WTC11 (cell line): ENCODE results near the gene MTMR2. TPM values are rescaled to one million over a fixed set of nuclear protein-coding genes. Genes with fewer than 3 reads are reported as not detected.

Source experiments
- ATAC-seq: fragments of 200-7000 bp; cut with Tn5 transposase; 2 replicates; pipeline ENCODE4 v1.10.0; 2021; ENCODE audit warnings: mild to moderate bottlenecking, moderate library complexity
- CTCF ChIA-PET: fragments of 300-600 bp; sonication (Branson Sonifier 250); formaldehyde crosslinking; loops from one replicate; lab custom pipeline; 2021; ENCODE audit warnings: antibody characterized with exemption; lab: Charles Lee
- POLR2A ChIA-PET: fragments of 350-600 bp; sonication (Branson Sonifier 250); formaldehyde crosslinking; loops from one replicate; lab custom pipeline; 2021; ENCODE audit warnings: antibody characterized with exemption; lab: Charles Lee
- DNase-seq: peaks from one replicate; pipeline ENCODE4 v3.0.0; 2021; ENCODE audit warnings: low spot score
- H3K27ac Mint-ChIP-seq: 2 replicates; pipeline ENCODE4 v1.8.0; 2021; ENCODE audit warnings: mixed read lengths
- H3K27me3 Mint-ChIP-seq: 2 replicates; pipeline ENCODE4 v1.8.0; 2021; ENCODE audit warnings: low read depth, mild to moderate bottlenecking, moderate library complexity, mixed read lengths
- H3K36me3 Mint-ChIP-seq: 2 replicates; pipeline ENCODE4 v1.8.0; 2021; ENCODE audit warnings: mixed read lengths
- H3K4me1 Mint-ChIP-seq: 2 replicates; pipeline ENCODE4 v1.8.0; 2022; ENCODE audit warnings: mixed read lengths
- H3K4me3 Mint-ChIP-seq: 2 replicates; pipeline ENCODE4 v1.8.0; 2021; ENCODE audit warnings: mild to moderate bottlenecking, moderate library complexity, mixed read lengths
- H3K9me3 Mint-ChIP-seq: 2 replicates; pipeline ENCODE4 v1.8.0; 2021; ENCODE audit warnings: mixed read lengths
- ATF6 ChIP-seq: sonication (generic); formaldehyde crosslinking; IDR thresholded peaks from 2 replicates; pipeline ENCODE4 v1.8.1; 2023; ENCODE audit warnings: mild to moderate bottlenecking, missing genetic modification reagents
- CREB1 ChIP-seq: sonication (generic); formaldehyde crosslinking; IDR thresholded peaks from 2 replicates; pipeline ENCODE4 v1.8.0; 2023; ENCODE audit warnings: mild to moderate bottlenecking, missing genetic modification reagents
- E2F1 ChIP-seq: sonication (generic); formaldehyde crosslinking; IDR thresholded peaks from 2 replicates; pipeline ENCODE4 v1.8.0; 2022; ENCODE audit warnings: mild to moderate bottlenecking, missing genetic modification reagents
- ELF4 ChIP-seq: sonication (generic); formaldehyde crosslinking; IDR thresholded peaks from 2 replicates; pipeline ENCODE4 v1.8.1; 2022; ENCODE audit warnings: low read depth, mild to moderate bottlenecking, moderate library complexity, missing genetic modification reagents
- MAX ChIP-seq: sonication (generic); formaldehyde crosslinking; IDR thresholded peaks from 2 replicates; pipeline ENCODE4 v1.8.0; 2022; ENCODE audit warnings: mild to moderate bottlenecking, missing genetic modification reagents
- TEAD1 ChIP-seq: sonication (generic); formaldehyde crosslinking; IDR thresholded peaks from 2 replicates; pipeline ENCODE4 v1.8.0; 2022; ENCODE audit warnings: mild to moderate bottlenecking, missing genetic modification reagents
- ZNF121 ChIP-seq: sonication (generic); formaldehyde crosslinking; IDR thresholded peaks from 2 replicates; pipeline ENCODE4 v1.8.0; 2023; ENCODE audit warnings: missing genetic modification reagents
- ZNF263 ChIP-seq: sonication (generic); formaldehyde crosslinking; IDR thresholded peaks from 2 replicates; pipeline ENCODE4 v1.8.1; 2022; ENCODE audit warnings: low read depth, mild to moderate bottlenecking, moderate library complexity, missing genetic modification reagents
- ZNF317 ChIP-seq: sonication (generic); formaldehyde crosslinking; IDR thresholded peaks from 2 replicates; pipeline ENCODE4 v1.8.1; 2023; ENCODE audit warnings: low read depth, mild to moderate bottlenecking, moderate library complexity, missing genetic modification reagents, borderline replicate concordance
- ZNF416 ChIP-seq: fragments of 250-450 bp; sonication (Bioruptor Pico); IDR thresholded peaks from 2 replicates; pipeline ENCODE4 v1.9.0; 2021; ENCODE audit warnings: mild to moderate bottlenecking, inconsistent platforms
- ZNF423 ChIP-seq: fragments of 250-450 bp; sonication (Bioruptor Pico); IDR thresholded peaks from 2 replicates; pipeline ENCODE4 v2.1.2; 2022; ENCODE audit warnings: mild to moderate bottlenecking, moderate library complexity
- total RNA-seq: library from RNA; stranded (reverse); gene quantifications from 3 replicates; pipeline ENCODE4 v1.2.3, GENCODE V29; 2021
- TF ChIP-seq, protein P1 (sequence below): sonication (generic); formaldehyde crosslinking; IDR thresholded peaks from 2 replicates; pipeline ENCODE4 v1.8.1; 2022; ENCODE audit warnings: mild to moderate bottlenecking, moderate library complexity, missing genetic modification reagents
- TF ChIP-seq, protein P2 (sequence below): sonication (generic); formaldehyde crosslinking; IDR thresholded peaks from 2 replicates; pipeline ENCODE4 v1.8.1; 2023; ENCODE audit warnings: mild to moderate bottlenecking, missing genetic modification reagents, moderate library complexity
- TF ChIP-seq, protein P3 (sequence below): sonication (generic); formaldehyde crosslinking; IDR thresholded peaks from 2 replicates; pipeline ENCODE4 v1.8.0; 2022; ENCODE audit warnings: mild to moderate bottlenecking, missing genetic modification reagents
- TF ChIP-seq, protein P4 (sequence below): sonication (generic); formaldehyde crosslinking; IDR thresholded peaks from 2 replicates; pipeline ENCODE4 v1.8.1; 2022; ENCODE audit warnings: mild to moderate bottlenecking, missing genetic modification reagents, moderate library complexity, borderline replicate concordance
- TF ChIP-seq, protein P5 (sequence below): fragments of 250-450 bp; sonication (Bioruptor Pico); IDR thresholded peaks from 2 replicates; pipeline ENCODE4 v2.1.2; 2022; ENCODE audit warnings: mild to moderate bottlenecking, moderate library complexity
- TF ChIP-seq, protein P6 (sequence below): sonication (generic); formaldehyde crosslinking; IDR thresholded peaks from 2 replicates; pipeline ENCODE4 v1.8.1; 2023; ENCODE audit warnings: mild to moderate bottlenecking, missing genetic modification reagents

Gene MTMR2
- total RNA-seq, 1 experiment from 2014 or later: 45.6 TPM

GRCh38 chr11:95790933-95791708 lies 132.8 kb downstream of the MTMR2 start (continued):
- TF ChIP-seq, protein P1, sequence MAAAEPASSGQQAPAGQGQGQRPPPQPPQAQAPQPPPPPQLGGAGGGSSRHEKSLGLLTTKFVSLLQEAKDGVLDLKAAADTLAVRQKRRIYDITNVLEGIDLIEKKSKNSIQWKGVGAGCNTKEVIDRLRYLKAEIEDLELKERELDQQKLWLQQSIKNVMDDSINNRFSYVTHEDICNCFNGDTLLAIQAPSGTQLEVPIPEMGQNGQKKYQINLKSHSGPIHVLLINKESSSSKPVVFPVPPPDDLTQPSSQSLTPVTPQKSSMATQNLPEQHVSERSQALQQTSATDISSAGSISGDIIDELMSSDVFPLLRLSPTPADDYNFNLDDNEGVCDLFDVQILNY: no peak
- TF ChIP-seq, protein P2, sequence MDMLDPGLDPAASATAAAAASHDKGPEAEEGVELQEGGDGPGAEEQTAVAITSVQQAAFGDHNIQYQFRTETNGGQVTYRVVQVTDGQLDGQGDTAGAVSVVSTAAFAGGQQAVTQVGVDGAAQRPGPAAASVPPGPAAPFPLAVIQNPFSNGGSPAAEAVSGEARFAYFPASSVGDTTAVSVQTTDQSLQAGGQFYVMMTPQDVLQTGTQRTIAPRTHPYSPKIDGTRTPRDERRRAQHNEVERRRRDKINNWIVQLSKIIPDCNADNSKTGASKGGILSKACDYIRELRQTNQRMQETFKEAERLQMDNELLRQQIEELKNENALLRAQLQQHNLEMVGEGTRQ (CRISPR knock-in tag): peak; percentile 89
- TF ChIP-seq ZNF121 (no peak), ZNF317 (peak; percentile 73), MAX (CRISPR knock-in tag) (0 out of 2 replicates have a peak, but pooled peaks have one; percentile 28), E2F1 (CRISPR knock-in tag) (0 out of 2 replicates have a peak, but pooled peaks have one; percentile 49), TEAD1 (CRISPR knock-in tag) (0 out of 2 replicates have a peak, but pooled peaks have one; percentile 25)
- TF ChIP-seq, protein P3, sequence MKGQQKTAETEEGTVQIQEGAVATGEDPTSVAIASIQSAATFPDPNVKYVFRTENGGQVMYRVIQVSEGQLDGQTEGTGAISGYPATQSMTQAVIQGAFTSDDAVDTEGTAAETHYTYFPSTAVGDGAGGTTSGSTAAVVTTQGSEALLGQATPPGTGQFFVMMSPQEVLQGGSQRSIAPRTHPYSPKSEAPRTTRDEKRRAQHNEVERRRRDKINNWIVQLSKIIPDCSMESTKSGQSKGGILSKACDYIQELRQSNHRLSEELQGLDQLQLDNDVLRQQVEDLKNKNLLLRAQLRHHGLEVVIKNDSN (CRISPR knock-in tag): peak; percentile 90
- TF ChIP-seq, protein P4, sequence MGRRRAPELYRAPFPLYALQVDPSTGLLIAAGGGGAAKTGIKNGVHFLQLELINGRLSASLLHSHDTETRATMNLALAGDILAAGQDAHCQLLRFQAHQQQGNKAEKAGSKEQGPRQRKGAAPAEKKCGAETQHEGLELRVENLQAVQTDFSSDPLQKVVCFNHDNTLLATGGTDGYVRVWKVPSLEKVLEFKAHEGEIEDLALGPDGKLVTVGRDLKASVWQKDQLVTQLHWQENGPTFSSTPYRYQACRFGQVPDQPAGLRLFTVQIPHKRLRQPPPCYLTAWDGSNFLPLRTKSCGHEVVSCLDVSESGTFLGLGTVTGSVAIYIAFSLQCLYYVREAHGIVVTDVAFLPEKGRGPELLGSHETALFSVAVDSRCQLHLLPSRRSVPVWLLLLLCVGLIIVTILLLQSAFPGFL (CRISPR knock-in tag): 0 out of 2 replicates have a peak, but pooled peaks have one; percentile 16

GRCh38 chr11:95790123-95790932 lies 133.6 kb downstream of the MTMR2 start, which contains the start of gene CEP57:
CEP57 (plus strand) TSS chr11:95790498; CDS start chr11:95790699, 201 bp downstream.
- peaks cover 34% of the 10 kb centered on the region for H3K4me1 Mint-ChIP-seq
- H3K27me3 Mint-ChIP-seq: no peaks in the 10 kb centered on the region
- peak within 1 kb of the TSS; percentile 100 for H3K27ac Mint-ChIP-seq
- POLR2A ChIA-PET: interaction anchor here (0.7 to 3.7 kb wide), 8 partner anchors 22 to 723 kb away, joined by 3 to 25 read pairs (median 5); partner anchors contain the start of genes CCDC82, JRKL, MAML2 and SESN3
- peaks cover 24% of the 10 kb centered on the region for H3K36me3 Mint-ChIP-seq
- peak within 1 kb of the TSS; percentile 99 for H3K4me3 Mint-ChIP-seq
- CTCF ChIA-PET: interaction anchor here (1.2 to 1.8 kb wide), 6 partner anchors 46 to 723 kb away, joined by 3 to 10 read pairs (median 5); partner anchors contain the start of gene MAML2
- DNase-seq: peak; percentile 94
- H3K9me3 Mint-ChIP-seq: no peaks in the 10 kb centered on the region
- peak; percentile 65 for ATAC-seq
- no peak for TF ChIP-seq ELF4 (CRISPR knock-in tag)
- no peak for TF ChIP-seq ZNF263 (CRISPR knock-in tag)
- TF ChIP-seq, protein P5, sequence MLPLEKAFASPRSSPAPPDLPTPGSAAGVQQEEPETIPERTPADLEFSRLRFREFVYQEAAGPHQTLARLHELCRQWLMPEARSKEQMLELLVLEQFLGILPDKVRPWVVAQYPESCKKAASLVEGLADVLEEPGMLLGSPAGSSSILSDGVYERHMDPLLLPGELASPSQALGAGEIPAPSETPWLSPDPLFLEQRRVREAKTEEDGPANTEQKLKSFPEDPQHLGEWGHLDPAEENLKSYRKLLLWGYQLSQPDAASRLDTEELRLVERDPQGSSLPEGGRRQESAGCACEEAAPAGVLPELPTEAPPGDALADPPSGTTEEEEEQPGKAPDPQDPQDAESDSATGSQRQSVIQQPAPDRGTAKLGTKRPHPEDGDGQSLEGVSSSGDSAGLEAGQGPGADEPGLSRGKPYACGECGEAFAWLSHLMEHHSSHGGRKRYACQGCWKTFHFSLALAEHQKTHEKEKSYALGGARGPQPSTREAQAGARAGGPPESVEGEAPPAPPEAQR (CRISPR knock-in tag): no peak
- TF ChIP-seq, protein P6, sequence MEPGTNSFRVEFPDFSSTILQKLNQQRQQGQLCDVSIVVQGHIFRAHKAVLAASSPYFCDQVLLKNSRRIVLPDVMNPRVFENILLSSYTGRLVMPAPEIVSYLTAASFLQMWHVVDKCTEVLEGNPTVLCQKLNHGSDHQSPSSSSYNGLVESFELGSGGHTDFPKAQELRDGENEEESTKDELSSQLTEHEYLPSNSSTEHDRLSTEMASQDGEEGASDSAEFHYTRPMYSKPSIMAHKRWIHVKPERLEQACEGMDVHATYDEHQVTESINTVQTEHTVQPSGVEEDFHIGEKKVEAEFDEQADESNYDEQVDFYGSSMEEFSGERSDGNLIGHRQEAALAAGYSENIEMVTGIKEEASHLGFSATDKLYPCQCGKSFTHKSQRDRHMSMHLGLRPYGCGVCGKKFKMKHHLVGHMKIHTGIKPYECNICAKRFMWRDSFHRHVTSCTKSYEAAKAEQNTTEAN (CRISPR knock-in tag): no peak
- 0 out of 2 replicates have a peak, but pooled peaks have one; percentile 42 for TF ChIP-seq ZNF416
- TF ChIP-seq ZNF317: no peak
- TF ChIP-seq ATF6 (CRISPR knock-in tag): no peak
- 0 out of 2 replicates have a peak, but pooled peaks have one; percentile 49 for TF ChIP-seq CREB1
- TF ChIP-seq, protein P2 (CRISPR knock-in tag): no peak
- TF ChIP-seq ZNF423 (CRISPR knock-in tag): no peak
